GM21447 (cell line): ENCODE measurements around the gene ARVCF.

Source experiments
- ATAC-seq: cut with Tn5 transposase; IDR thresholded peaks from one replicate; pipeline ENCODE4 v1.9.1; 2021; ENCODE audit not compliant: unreplicated experiment

ARVCF gene

GRCh38 chr22:20017622-20017958, 967 bp upstream of the ARVCF start:
- no peak for ATAC-seq

- no peak for ATAC-seq
Observed at GRCh38 chr22:20015971-20016733, 471 bp downstream of the ARVCF start.

- no peak for ATAC-seq
Observed at GRCh38 chr22:20015187-20015625, 1.4 kb downstream of the ARVCF start.

GRCh38 chr22:20014526-20015186, 2.0 kb downstream of the ARVCF start:
- ATAC-seq, result no peak

GRCh38 chr22:20013382-20013871, 3.2 kb downstream of the ARVCF start:
- ATAC-seq, result no peak

GRCh38 chr22:20012741-20013331, 3.8 kb downstream of the ARVCF start:
- ATAC-seq, result no peak

GRCh38 chr22:20011993-20012740, 4.5 kb downstream of the ARVCF start:
- no peak for ATAC-seq

GRCh38 chr22:20011123-20011992, 5.3 kb downstream of the ARVCF start:
- no peak for ATAC-seq

GRCh38 chr22:20010307-20011122, 6.1 kb downstream of the ARVCF start:
- ATAC-seq, result no peak

GRCh38 chr22:20009582-20010306, 6.9 kb downstream of the ARVCF start:
- ATAC-seq, result no peak

- ATAC-seq, result no peak
Observed at GRCh38 chr22:20009018-20009491, 7.6 kb downstream of the ARVCF start.

- ATAC-seq, result no peak
Observed at GRCh38 chr22:20008221-20008995, 8.2 kb downstream of the ARVCF start.

GRCh38 chr22:20004464-20004863, 12.2 kb downstream of the ARVCF start:
- no peak for ATAC-seq

GRCh38 chr22:20003304-20003703, 13.3 kb downstream of the ARVCF start:
- ATAC-seq, result no peak

GRCh38 chr22:20002636-20003035, 14.0 kb downstream of the ARVCF start:
- ATAC-seq, result no peak

- no peak for ATAC-seq
Observed at GRCh38 chr22:20002128-20002527, 14.5 kb downstream of the ARVCF start.

- no peak for ATAC-seq
Observed at GRCh38 chr22:20001082-20001638, 15.5 kb downstream of the ARVCF start.
